Lower leg skin (tissue), 3 donors: Measurements from ENCODE around the gene NSDHL.

Experiments used
- POLR2A ChIP-seq, 2 donors: fragments of 450-650 bp; IDR thresholded peaks; one replicate each; pipeline ENCODE4 v1.6.1; 2016 to 2017; ENCODE audit warnings: antibody characterized with exemption in 2 of 2, mild to moderate bottlenecking in 1 of 2, moderate library complexity in 1 of 2
- TF ChIP-seq, protein P1 (sequence below), 3 donors: fragments of 450-650 bp; IDR thresholded peaks; one replicate each; pipeline ENCODE4 v1.5.1; 2016; ENCODE audit warnings: antibody characterized with exemption in 3 of 3, mild to moderate bottlenecking in 3 of 3, moderate library complexity in 2 of 3

DNA sequence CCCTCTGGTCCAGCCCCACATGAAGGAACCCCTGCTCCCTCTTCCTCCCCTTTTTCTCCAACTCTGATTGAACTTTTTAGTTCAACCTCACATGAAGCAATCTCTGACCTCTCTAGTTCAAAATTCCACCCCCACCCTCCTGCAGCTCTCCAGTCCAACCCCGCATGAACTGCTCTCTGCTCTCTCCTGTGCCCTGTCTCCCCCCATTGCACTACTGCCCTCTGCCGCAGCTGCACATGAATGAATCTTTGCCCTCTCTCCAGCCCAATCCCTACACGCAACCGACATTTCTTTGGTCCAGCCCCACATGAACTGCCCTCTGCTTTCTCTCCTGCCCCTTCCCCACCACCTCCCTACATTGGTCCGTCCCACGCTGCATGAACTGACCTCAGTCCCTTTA is 7.2 kb upstream of the NSDHL start:
- TF ChIP-seq, protein P1, sequence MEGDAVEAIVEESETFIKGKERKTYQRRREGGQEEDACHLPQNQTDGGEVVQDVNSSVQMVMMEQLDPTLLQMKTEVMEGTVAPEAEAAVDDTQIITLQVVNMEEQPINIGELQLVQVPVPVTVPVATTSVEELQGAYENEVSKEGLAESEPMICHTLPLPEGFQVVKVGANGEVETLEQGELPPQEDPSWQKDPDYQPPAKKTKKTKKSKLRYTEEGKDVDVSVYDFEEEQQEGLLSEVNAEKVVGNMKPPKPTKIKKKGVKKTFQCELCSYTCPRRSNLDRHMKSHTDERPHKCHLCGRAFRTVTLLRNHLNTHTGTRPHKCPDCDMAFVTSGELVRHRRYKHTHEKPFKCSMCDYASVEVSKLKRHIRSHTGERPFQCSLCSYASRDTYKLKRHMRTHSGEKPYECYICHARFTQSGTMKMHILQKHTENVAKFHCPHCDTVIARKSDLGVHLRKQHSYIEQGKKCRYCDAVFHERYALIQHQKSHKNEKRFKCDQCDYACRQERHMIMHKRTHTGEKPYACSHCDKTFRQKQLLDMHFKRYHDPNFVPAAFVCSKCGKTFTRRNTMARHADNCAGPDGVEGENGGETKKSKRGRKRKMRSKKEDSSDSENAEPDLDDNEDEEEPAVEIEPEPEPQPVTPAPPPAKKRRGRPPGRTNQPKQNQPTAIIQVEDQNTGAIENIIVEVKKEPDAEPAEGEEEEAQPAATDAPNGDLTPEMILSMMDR (IDR thresholded peaks at IDR 0.05), result no peak
- no peak for TF ChIP-seq POLR2A (IDR thresholded peaks at IDR 0.05)
